ENCODE measurements around the gene WBP2. TPM values are rescaled to one million over a fixed set of nuclear protein-coding genes. Genes with fewer than 3 reads are reported as not detected.
A peak's percentile ranks its signal among the peaks of the same experiment; 100 is the strongest.

The WBP2 gene
- total RNA-seq, 1 donor: 31.1 TPM

GRCh38 chr17:75826561-75827307 lies 28.4 kb downstream of the WBP2 start:
- Histone ChIP-seq H3K79me2 (ENCODE audit: insufficient read depth, low read length) (no peaks in the 10 kb centered on the region), H3K27ac (ENCODE audit: low read depth, low read length) (no peak overlapping the region)
- TF ChIP-seq, protein P1, sequence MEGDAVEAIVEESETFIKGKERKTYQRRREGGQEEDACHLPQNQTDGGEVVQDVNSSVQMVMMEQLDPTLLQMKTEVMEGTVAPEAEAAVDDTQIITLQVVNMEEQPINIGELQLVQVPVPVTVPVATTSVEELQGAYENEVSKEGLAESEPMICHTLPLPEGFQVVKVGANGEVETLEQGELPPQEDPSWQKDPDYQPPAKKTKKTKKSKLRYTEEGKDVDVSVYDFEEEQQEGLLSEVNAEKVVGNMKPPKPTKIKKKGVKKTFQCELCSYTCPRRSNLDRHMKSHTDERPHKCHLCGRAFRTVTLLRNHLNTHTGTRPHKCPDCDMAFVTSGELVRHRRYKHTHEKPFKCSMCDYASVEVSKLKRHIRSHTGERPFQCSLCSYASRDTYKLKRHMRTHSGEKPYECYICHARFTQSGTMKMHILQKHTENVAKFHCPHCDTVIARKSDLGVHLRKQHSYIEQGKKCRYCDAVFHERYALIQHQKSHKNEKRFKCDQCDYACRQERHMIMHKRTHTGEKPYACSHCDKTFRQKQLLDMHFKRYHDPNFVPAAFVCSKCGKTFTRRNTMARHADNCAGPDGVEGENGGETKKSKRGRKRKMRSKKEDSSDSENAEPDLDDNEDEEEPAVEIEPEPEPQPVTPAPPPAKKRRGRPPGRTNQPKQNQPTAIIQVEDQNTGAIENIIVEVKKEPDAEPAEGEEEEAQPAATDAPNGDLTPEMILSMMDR (IDR thresholded peaks at IDR 0.05; ENCODE audit: extremely low read depth, low read depth, low read length): no peak

GRCh38 chr17:75825748-75826370 lies 29.3 kb downstream of the WBP2 start:
- Histone ChIP-seq H4K20me1 (ENCODE audit: insufficient read depth, low read length) (no peaks in the 10 kb centered on the region), H3K4me2 (ENCODE audit: insufficient read depth, low read length) (no peak overlapping the region), H3K27ac (ENCODE audit: low read depth, low read length) (no peak overlapping the region), H3K27me3 (ENCODE audit: insufficient read depth, low read length) (no peaks in the 10 kb centered on the region), H3K36me3 (ENCODE audit: insufficient read depth, low read length) (peaks cover 2% of the 10 kb centered on the region), H2AFZ (ENCODE audit: low read length) (no peak overlapping the region), H3K79me2 (ENCODE audit: insufficient read depth, low read length) (no peaks in the 10 kb centered on the region), H3K4me3 (ENCODE audit: insufficient read depth, low read length) (no peak overlapping the region), H3K9me3 (ENCODE audit: low read depth, low read length) (no peaks in the 10 kb centered on the region), H3K4me1 (ENCODE audit: insufficient read depth, low read length) (peaks cover 10% of the 10 kb centered on the region)
- peak; percentile 65 for DNase-seq (ENCODE audit: insufficient read length, low spot score, missing footprints)
- TF ChIP-seq, protein P1 (IDR thresholded peaks at IDR 0.05; ENCODE audit: extremely low read depth, low read depth, low read length): no peak

More at GRCh38 chr17:75826561-75827307, 28.4 kb downstream of the WBP2 start:
- no peak overlapping the region for H3K4me3 ChIP-seq (ENCODE audit: insufficient read depth, low read length)
- peak; percentile 58 for DNase-seq (ENCODE audit: insufficient read length, low spot score, missing footprints)
- no peak overlapping the region for H3K4me2 ChIP-seq (ENCODE audit: insufficient read depth, low read length)
- H4K20me1 ChIP-seq (ENCODE audit: insufficient read depth, low read length): no peaks in the 10 kb centered on the region
- H3K9me3 ChIP-seq (ENCODE audit: low read depth, low read length): no peaks in the 10 kb centered on the region
- no peaks in the 10 kb centered on the region for H3K27me3 ChIP-seq (ENCODE audit: insufficient read depth, low read length)
- H2AFZ ChIP-seq (ENCODE audit: low read length): no peak overlapping the region
- H3K4me1 ChIP-seq (ENCODE audit: insufficient read depth, low read length): peaks cover 10% of the 10 kb centered on the region
- no peaks in the 10 kb centered on the region for H3K36me3 ChIP-seq (ENCODE audit: insufficient read depth, low read length)

- peaks cover 10% of the 10 kb centered on the region for H3K4me1 ChIP-seq (ENCODE audit: insufficient read depth, low read length)
- no peaks in the 10 kb centered on the region for H3K9me3 ChIP-seq (ENCODE audit: low read depth, low read length)
- no peak overlapping the region for H3K4me3 ChIP-seq (ENCODE audit: insufficient read depth, low read length)
- H2AFZ ChIP-seq (ENCODE audit: low read length): no peak overlapping the region
- peak; percentile 61 for DNase-seq (ENCODE audit: insufficient read length, low spot score, missing footprints)
- H3K27me3 ChIP-seq (ENCODE audit: insufficient read depth, low read length): no peaks in the 10 kb centered on the region
- no peaks in the 10 kb centered on the region for H3K79me2 ChIP-seq (ENCODE audit: insufficient read depth, low read length)
- no peak overlapping the region for H3K27ac ChIP-seq (ENCODE audit: low read depth, low read length)
- no peak overlapping the region for H3K4me2 ChIP-seq (ENCODE audit: insufficient read depth, low read length)
- H4K20me1 ChIP-seq (ENCODE audit: insufficient read depth, low read length): no peaks in the 10 kb centered on the region
- TF ChIP-seq, protein P1 (IDR thresholded peaks at IDR 0.05; ENCODE audit: extremely low read depth, low read depth, low read length): no peak
- peaks cover 9% of the 10 kb centered on the region for H3K36me3 ChIP-seq (ENCODE audit: insufficient read depth, low read length)
Measured at GRCh38 chr17:75825149-75825552, 30.0 kb downstream of the WBP2 start.

DNA sequence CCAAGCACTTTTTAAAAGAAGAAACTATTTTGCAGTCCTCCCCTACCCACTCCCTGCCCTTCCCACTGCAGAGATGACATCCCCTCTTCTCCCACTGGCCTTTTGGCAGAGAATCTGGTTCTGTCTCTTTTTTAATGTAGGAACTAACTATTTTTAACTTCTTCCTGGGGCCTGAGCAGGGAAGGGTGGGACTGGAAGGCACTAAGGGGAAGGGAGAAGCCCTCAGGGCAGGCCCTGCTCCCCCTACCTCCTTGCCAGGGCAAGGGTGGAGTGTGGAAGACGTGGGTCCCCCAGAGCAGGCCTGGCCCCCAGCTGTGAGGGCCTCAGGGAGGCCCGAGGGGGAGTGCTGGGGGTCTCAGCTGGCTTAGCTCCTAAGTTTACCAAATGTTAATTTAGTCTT lies 30.5 kb downstream of the WBP2 start:
- Histone ChIP-seq H3K27me3 (ENCODE audit: insufficient read depth, low read length) (no peaks in the 10 kb centered on the region), H2AFZ (ENCODE audit: low read length) (no peak overlapping the region), H3K36me3 (ENCODE audit: insufficient read depth, low read length) (peaks cover 14% of the 10 kb centered on the region), H3K4me2 (ENCODE audit: insufficient read depth, low read length) (no peak overlapping the region), H3K4me1 (ENCODE audit: insufficient read depth, low read length) (peaks cover 10% of the 10 kb centered on the region), H3K27ac (ENCODE audit: low read depth, low read length) (no peak overlapping the region), H3K79me2 (ENCODE audit: insufficient read depth, low read length) (no peaks in the 10 kb centered on the region), H4K20me1 (ENCODE audit: insufficient read depth, low read length) (no peaks in the 10 kb centered on the region), H3K4me3 (ENCODE audit: insufficient read depth, low read length) (no peak overlapping the region), H3K9me3 (ENCODE audit: low read depth, low read length) (no peaks in the 10 kb centered on the region)
- TF ChIP-seq, protein P1 (IDR thresholded peaks at IDR 0.05; ENCODE audit: extremely low read depth, low read depth, low read length): no peak
- peak; percentile 92 for DNase-seq (ENCODE audit: insufficient read length, low spot score, missing footprints)

Data from osteoblast (primary cell).